SK-N-MC (cell line): ENCODE results near the gene RAB8A.

ENCODE experiments used
- EZH2 ChIP-seq: fragments of 200-600 bp; sonication (generic); IDR thresholded peaks from one replicate; pipeline ENCODE4 v1.6.1; 2017; ENCODE audit warnings: antibody characterized with exemption
- FOXP2 ChIP-seq: optimal IDR thresholded peaks from 2 replicates; pipeline ENCODE3; 2011; ENCODE audit warnings: mild to moderate bottlenecking, moderate library complexity; ENCODE audit not compliant: insufficient read depth; ENCODE audit errors: extremely low read length, control extremely low read depth
- POLR2AphosphoS5 ChIP-seq: IDR thresholded peaks from 2 replicates; pipeline ENCODE4 v1.6.1; 2012; ENCODE audit warnings: mild to moderate bottlenecking, low read depth, low read length, borderline replicate concordance

DNA sequence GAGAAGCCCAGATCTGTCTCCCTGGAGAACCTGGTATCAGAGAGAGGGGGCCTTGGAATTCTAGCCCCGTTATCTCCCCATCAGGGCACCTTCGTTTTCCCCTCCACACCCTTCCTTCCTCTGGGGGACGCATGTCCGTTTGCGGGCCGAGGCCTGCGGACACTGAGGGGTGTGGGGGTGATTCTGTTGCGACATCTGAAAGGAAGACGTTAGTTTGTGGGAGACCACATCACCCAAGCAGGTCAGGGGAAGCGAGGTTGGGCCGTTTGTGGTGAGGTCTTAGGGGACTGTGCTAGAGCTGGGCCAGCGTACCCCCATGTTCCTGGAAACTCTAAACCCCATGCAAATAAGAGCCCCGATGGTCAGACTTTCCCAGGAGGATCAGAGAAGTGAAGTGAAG is 28.1 kb downstream of the RAB8A start:
- TF ChIP-seq POLR2AphosphoS5 (no peak), FOXP2 (no peak), EZH2 (no peak)
